Colonic mucosa (tissue), 4 donors: ENCODE data around the gene ACO2. TPM values are rescaled to one million over a fixed set of nuclear protein-coding genes. Genes with fewer than 3 reads are reported as not detected.

Source experiments
- DNase-seq: peaks from one replicate; pipeline ENCODE4 v3.0.0-alpha.2; 2020
- H3K27ac ChIP-seq: fragments of 200-600 bp; one replicate; pipeline ENCODE4 v1.8.0; 2021
- H3K27me3 ChIP-seq: fragments of 200-600 bp; one replicate; pipeline ENCODE4 v1.8.0; 2021
- H3K36me3 ChIP-seq: fragments of 200-600 bp; one replicate; pipeline ENCODE4 v1.8.0; 2021
- H3K4me1 ChIP-seq: fragments of 200-600 bp; one replicate; pipeline ENCODE4 v1.8.0; 2021; ENCODE audit warnings: mild to moderate bottlenecking
- H3K4me3 ChIP-seq: fragments of 200-600 bp; one replicate; pipeline ENCODE4 v1.8.0; 2021
- H3K9ac ChIP-seq, 2 donors: one replicate each; pipeline ENCODE4 v1.7.0; 2013; ENCODE audit warnings: control low read depth in 2 of 2, low read depth in 2 of 2, low read length in 2 of 2
- H3K9me3 ChIP-seq: fragments of 200-600 bp; one replicate; pipeline ENCODE4 v1.8.0; 2021
- CTCF ChIP-seq: fragments of 200-600 bp; IDR thresholded peaks from one replicate; pipeline ENCODE4 v1.8.0; 2022; ENCODE audit warnings: antibody characterized with exemption, mild to moderate bottlenecking
- intact Hi-C: fragments of 100-400 bp; cut with DNase I; formaldehyde crosslinking; loops from one replicate; pipeline ENCODE4 v1.14.1; 2022
- total RNA-seq, 2 donors: library from RNA; stranded (reverse); fragmentation: NEBNext Ultra II Directional in 1 of 2; extraction: Animal tissue kit (Norgen Biotek cat#: 25700) in 1 of 2; gene quantifications; one replicate each; pipeline ENCODE4 v1.2.1, GENCODE V29; 2021
- donor health status: healthy.
- donor health status: DM: no; HTN: no; CAD: no.
- donor health status: DM: no; HTN: no; CAD: no.

The ACO2 gene
- total RNA-seq, 2 donors from 2014 or later = 254 to 268 TPM

DNA sequence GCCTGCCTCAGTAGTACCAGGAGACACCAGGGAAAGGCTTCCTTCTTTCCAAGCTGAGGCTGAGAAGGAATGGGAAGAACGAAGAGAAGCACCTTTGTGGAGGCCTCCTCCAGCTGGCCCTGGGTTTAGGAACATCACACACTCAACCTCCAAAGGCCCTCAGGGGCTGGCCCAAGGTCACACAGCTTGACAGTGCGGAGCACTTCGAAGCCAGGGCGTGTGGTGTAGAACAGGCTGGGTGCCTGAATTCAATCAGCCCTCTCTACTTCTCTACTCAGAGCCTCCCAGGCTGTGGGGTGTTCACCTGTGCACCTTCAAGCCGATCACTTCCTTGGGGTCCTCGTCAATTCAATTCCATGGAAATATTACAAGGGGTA is 91.2 kb downstream of the ACO2 start:
- no peaks in the 10 kb centered on the region for H3K4me1 ChIP-seq
- no peak for DNase-seq
- no peak overlapping the region for H3K4me3 ChIP-seq
- no peaks in the 10 kb centered on the region for H3K36me3 ChIP-seq
- TF ChIP-seq CTCF = no peak
- H3K27ac ChIP-seq = no peak overlapping the region
- H3K9ac ChIP-seq = no peak overlapping the region
- H3K27me3 ChIP-seq = no peaks in the 10 kb centered on the region
- H3K9me3 ChIP-seq = no peaks in the 10 kb centered on the region
- intact Hi-C loops = no loop called here

- no peaks in the 10 kb centered on the region for H3K4me1 ChIP-seq
- intact Hi-C loops = no loop called here
- H3K27ac ChIP-seq = no peak overlapping the region
- H3K4me3 ChIP-seq = no peak overlapping the region
- DNase-seq = no peak
- no peak for TF ChIP-seq CTCF
- H3K36me3 ChIP-seq = no peaks in the 10 kb centered on the region
- no peak overlapping the region for H3K9ac ChIP-seq
- H3K9me3 ChIP-seq = no peaks in the 10 kb centered on the region
- no peaks in the 10 kb centered on the region for H3K27me3 ChIP-seq
Observed at GRCh38 chr22:41561335-41561734, 92.4 kb downstream of the ACO2 start.

GRCh38 chr22:41561788-41562187 is 92.9 kb downstream of the ACO2 start:
- Histone ChIP-seq H3K9ac (no peak overlapping the region), H3K4me3 (no peak overlapping the region), H3K4me1 (no peaks in the 10 kb centered on the region), H3K36me3 (no peaks in the 10 kb centered on the region), H3K27ac (no peak overlapping the region), H3K9me3 (no peaks in the 10 kb centered on the region), H3K27me3 (no peaks in the 10 kb centered on the region)
- no peak for TF ChIP-seq CTCF
- intact Hi-C loops = no loop called here
- DNase-seq = no peak

- H3K4me1 ChIP-seq = no peaks in the 10 kb centered on the region
- H3K4me3 ChIP-seq = no peak overlapping the region
- no peak for TF ChIP-seq CTCF
- H3K9me3 ChIP-seq = no peaks in the 10 kb centered on the region
- no peak overlapping the region for H3K9ac ChIP-seq
- no peak for DNase-seq
- H3K27me3 ChIP-seq = no peaks in the 10 kb centered on the region
- intact Hi-C loops = no loop called here
- H3K36me3 ChIP-seq = no peaks in the 10 kb centered on the region
- no peak overlapping the region for H3K27ac ChIP-seq
Observed at GRCh38 chr22:41562461-41562860, 93.5 kb downstream of the ACO2 start.

DNA sequence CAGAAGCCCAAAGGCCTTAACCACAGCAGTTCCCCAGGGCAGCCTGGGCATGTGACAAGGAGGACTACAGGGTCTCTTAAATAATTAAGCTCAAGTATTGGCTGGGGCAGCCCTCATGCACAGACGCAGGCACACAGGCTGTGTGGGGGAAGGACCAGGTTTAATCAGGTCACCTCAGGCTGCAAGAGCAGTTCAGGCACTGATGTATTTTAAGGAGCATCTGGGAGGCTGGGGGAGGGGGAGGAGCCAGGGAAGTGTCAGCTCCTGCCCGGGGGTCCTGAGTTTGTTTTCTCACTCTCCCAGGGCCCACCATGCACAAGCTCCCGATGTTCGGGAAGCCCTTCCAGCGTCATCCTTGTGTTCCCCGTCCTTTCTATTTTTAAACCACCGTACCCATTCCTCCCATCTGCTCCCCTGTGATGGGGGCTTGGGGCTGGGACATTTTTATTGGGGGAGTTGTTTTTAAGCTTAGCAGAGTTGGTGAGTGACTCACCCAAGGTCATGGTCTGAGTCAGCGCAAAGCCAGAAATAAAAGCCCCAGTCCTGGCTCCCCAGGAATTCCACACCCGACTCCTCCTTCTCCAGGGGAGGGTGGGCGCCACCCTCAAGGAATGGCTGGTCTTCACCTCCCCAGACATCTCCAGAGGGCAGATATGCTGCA is 94.3 kb downstream of the ACO2 start:
- Histone ChIP-seq H3K4me1 (no peaks in the 10 kb centered on the region), H3K9me3 (no peaks in the 10 kb centered on the region), H3K27me3 (no peaks in the 10 kb centered on the region), H3K9ac (no peak overlapping the region), H3K36me3 (no peaks in the 10 kb centered on the region), H3K27ac (no peak overlapping the region), H3K4me3 (no peak overlapping the region)
- TF ChIP-seq CTCF = no peak
- no peak for DNase-seq
- intact Hi-C loops = no loop called here
